Memory B cell (primary cell): Measurements from ENCODE around the gene SERINC4.
A peak's percentile ranks its signal among the peaks of the same experiment; 100 is the strongest.
"Not testable (repeated sequence)": the region's sequence is repeated elsewhere in the genome, so short reads cannot be mapped to it uniquely, and the experiment has no call there.

Experiments used
- ATAC-seq: fragments of 150-1000 bp; cut with Tn5 transposase; 2 replicates; pipeline ENCODE4 v1.10.0; 2021; ENCODE audit warnings: low read depth, mild to moderate bottlenecking, moderate library complexity
- DNase-seq, 2 donors: peaks; one replicate each; pipeline ENCODE4 v3.0.0; 2022; ENCODE audit warnings: low spot score in 2 of 2
- H3K27ac Mint-ChIP-seq: one replicate; pipeline ENCODE4 v1.8.0; 2022; ENCODE audit warnings: mild to moderate bottlenecking, moderate library complexity, mixed read lengths
- H3K27me3 Mint-ChIP-seq: one replicate; pipeline ENCODE4 v1.8.0; 2022; ENCODE audit warnings: mixed read lengths
- H3K36me3 Mint-ChIP-seq: one replicate; pipeline ENCODE4 v1.8.0; 2022; ENCODE audit warnings: mild to moderate bottlenecking, mixed read lengths
- H3K4me1 Mint-ChIP-seq: one replicate; pipeline ENCODE4 v1.8.0; 2022; ENCODE audit warnings: mixed read lengths
- H3K4me3 Mint-ChIP-seq: one replicate; pipeline ENCODE4 v1.8.0; 2022; ENCODE audit warnings: mild to moderate bottlenecking, moderate library complexity, mixed read lengths
- H3K9me3 Mint-ChIP-seq: one replicate; pipeline ENCODE4 v1.8.0; 2022; ENCODE audit warnings: mixed read lengths

Gene SERINC4

DNA sequence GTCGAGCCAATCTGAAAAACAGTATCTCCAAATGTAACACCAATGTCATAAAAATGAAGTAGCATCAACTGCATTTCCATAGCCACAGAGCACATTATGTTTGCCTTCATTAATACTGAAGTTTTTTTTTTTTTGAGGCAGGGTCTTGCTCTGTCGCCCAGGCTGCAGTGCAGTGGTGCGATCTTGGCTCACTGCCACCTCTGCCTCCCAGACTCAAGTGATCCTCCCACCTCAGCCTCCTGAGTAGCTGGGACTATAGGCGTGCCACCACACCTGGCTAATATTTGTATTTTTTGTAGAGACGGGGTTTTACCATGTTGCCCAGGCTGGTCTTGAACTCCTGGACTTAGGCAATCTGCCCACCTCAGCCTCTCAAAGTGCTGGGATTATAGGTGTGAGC is 15.0 kb upstream of the SERINC4 start:
- H3K9me3 Mint-ChIP-seq, H3K27me3 Mint-ChIP-seq, DNase-seq, H3K4me1 Mint-ChIP-seq, H3K4me3 Mint-ChIP-seq, ATAC-seq: not testable (repeated sequence)
- peak overlapping the region; percentile 45 for H3K27ac Mint-ChIP-seq
- H3K36me3 Mint-ChIP-seq: peaks cover 21% of the 10 kb centered on the region

DNA sequence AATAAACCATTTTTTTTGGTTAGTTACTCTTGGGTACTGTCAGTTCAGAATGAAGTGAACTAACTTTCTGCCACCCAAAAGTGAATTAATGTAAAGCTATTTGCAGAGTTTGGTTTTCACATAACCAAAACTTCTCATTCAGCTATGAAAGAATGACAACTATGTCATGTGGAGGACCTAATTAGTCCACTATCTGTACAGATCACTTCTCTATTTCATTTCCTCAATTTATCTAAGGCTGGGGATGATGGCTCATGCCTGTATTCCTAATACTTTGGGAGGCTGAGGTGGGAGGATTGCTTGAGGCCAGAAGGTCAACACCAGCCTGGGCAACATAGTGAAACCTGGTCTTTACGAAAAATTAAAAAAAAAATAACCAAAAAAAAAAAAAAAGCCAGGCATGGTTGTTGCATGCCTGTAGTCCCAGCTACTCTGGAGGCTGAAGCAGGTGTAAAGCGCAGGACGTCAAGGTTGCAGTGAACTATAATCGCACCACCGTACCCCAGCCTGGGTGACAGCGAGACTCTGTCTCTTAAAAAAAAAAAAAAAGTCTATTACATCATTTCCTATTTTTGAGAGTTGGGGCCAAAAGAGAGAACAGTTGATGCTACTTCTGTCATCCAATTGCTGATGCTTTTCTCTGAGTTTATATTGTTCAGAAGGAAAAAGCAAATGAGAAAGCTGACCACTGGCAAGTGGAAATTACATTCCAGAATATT is 9.1 kb upstream of the SERINC4 start:
- Mint-ChIP-seq H3K27ac (peak overlapping the region; percentile 95), H3K36me3 (peaks cover 25% of the 10 kb centered on the region), H3K4me1 (peaks cover 11% of the 10 kb centered on the region), H3K27me3 (no peaks in the 10 kb centered on the region), H3K4me3 (peak overlapping the region; percentile 60), H3K9me3 (no peaks in the 10 kb centered on the region)
- peak; percentile 91 for ATAC-seq
- DNase-seq: peak in 1 of 2 donors; percentile 52

DNA sequence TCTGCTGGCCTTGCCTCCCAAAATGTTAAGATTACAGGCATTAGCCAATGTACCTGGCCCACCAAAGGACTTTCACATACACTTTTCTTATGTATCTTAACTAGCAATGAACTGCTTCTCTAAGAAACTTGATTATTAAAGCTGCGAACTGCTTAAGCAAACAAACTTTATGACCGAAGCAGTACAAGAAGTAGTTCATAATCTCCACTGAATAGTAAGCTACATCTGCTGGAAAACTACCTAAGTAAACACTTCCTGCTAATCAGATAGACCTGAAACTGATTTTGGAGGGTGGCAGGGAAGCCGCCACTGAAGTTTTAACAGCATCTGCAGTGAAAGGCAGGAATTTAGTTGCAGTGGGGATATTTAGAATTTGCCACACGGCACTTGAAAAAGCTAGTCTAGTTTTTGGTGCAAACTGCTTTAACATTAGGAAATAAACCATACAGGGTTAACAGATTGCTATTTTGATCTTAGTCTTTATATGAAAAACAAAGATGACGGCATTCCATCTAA is 8.5 kb upstream of the SERINC4 start:
- Mint-ChIP-seq H3K9me3 (no peaks in the 10 kb centered on the region), H3K36me3 (peaks cover 25% of the 10 kb centered on the region), H3K4me1 (peaks cover 11% of the 10 kb centered on the region), H3K27me3 (no peaks in the 10 kb centered on the region), H3K4me3 (no peak overlapping the region), H3K27ac (peak overlapping the region; percentile 95)
- DNase-seq (no peak), ATAC-seq (no peak)

DNA sequence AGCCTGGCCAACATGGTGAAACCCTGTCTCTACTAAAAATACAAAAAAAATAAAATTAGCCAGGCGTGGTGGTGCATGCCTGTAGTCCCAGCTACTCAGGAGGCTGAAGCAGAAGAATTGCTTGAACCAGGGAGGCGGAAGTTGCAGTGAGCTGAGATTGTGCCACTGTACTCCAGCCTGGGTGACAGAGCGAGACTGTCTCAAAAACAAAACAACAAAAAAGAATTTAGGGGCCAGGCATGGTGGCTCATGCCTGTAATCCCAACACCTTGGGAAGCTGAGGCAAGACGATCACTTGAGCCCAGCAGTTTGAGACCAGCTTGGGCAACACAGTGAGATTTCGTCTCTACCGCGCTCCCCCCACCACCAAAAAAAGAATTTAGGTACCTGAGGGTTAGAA is 2.7 kb upstream of the SERINC4 start:
- H3K27ac Mint-ChIP-seq, H3K27me3 Mint-ChIP-seq, H3K4me3 Mint-ChIP-seq, ATAC-seq, H3K9me3 Mint-ChIP-seq, DNase-seq: not testable (repeated sequence)
- Mint-ChIP-seq H3K4me1 (peaks cover 26% of the 10 kb centered on the region), H3K36me3 (peaks cover 29% of the 10 kb centered on the region)

DNA sequence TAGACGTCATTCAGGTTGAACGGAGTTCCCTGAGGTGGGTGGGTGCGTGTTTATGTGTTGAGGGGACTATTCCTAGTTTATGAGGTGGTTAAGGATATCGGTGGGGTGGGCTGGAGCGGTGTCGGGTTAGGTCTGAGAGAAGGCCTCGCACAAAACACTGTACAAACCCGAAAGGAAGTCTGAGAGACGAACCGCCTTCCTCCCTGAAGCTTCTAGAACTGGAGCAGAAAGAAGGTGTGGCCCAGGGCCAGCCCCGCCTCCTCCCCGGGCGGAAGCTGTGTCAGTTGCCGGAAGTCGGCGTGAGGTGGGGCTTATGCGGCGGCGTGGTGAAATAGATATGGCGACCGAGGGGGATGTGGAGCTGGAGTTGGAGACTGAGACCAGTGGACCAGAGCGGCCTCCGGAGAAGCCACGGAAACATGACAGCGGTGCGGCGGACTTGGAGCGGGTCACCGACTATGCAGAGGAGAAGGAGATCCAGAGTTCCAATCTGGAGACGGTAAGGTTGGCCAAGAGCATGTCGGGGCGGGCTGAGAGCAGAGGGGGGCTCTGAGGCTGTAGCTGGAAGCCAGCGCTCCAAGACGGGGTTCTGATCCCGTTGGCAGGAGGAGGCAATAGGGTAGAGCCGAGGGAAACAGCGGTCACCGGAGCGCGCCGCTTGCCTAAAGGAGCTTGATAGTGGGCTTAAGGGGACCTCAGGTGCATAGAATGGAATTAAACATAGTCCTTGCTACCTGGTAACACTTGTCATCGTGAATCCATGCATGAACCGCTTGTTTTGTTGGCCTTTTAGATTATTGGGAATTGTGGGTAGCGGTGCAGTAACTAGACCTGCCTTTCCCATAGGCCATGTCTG is 494 bp upstream of the SERINC4 start, which contains the start of gene HYPK:
TSS of gene HYPK (plus strand) at position 314 of the 856 bp plus-strand sequence. CDS start at position 338, 24 bp downstream.
- Mint-ChIP-seq H3K9me3 (no peaks in the 10 kb centered on the region), H3K27me3 (no peaks in the 10 kb centered on the region), H3K27ac (peak within 1 kb of the TSS; percentile 98), H3K36me3 (peaks cover 23% of the 10 kb centered on the region), H3K4me3 (peak within 1 kb of the TSS; percentile 100), H3K4me1 (peaks cover 30% of the 10 kb centered on the region)
- DNase-seq: peak; percentile 78 to 82
- ATAC-seq: peak; percentile 100

DNA sequence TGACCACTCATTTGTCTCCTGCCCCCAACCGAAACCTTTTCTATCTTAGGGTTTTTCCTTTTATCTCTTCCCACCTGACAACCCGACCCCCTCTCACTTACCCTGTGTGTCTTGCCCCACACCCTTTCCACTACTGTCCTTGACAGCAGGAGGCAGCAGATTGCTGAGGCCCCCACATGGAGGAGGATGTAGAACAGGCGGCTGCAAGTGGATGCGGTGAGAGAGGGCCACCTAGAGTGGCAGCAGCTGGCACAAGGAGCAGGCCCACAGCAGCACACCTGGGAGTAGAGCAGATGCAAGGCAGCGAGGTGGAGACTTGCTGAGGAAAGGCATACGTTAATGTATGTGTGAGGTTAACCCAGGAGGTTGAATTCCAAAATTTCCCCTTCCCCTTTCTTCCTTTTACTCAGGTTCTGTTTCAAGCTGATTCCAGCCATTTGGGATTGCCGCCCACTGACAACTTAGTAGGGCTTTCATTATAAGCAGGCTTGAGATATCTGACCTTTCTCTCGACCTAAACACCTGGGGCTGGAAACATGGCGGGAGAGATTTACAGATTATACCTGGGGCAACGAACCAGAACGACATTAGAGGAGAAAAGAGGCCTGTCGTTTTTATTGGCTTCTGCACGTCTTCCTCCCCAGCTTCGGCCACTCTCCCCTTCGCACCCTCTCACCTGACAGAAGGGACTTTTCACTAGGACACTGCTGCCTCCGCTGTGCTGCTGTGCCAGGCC is 643 bp downstream of the SERINC4 start:
- H3K27me3 Mint-ChIP-seq: no peaks in the 10 kb centered on the region

DNA sequence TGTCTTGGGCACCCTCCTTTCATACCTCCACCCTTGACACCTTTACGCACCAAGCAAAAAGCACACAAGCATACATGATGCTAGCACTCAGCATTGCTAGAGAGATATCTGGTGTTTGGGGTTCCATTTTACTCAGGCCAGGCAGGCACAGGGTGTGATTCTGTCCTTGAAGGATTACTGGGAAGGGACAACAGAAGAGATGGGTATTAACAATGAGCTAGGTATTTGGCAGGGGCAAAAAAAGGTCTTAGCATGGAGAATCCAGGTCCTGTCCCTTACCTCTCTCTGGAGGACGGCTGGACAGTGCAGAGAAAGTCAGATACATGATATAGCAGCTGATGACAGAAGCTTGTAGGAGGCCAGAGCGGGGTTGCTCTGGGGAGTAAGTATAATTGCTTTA is 3.5 kb downstream of the SERINC4 start:
- ATAC-seq (no peak), DNase-seq (no peak)
- no peak overlapping the region for H3K27ac Mint-ChIP-seq

More for the DNA sequence above, 643 bp downstream of the SERINC4 start:
- peaks cover 31% of the 10 kb centered on the region for H3K36me3 Mint-ChIP-seq
- no peak for DNase-seq
- H3K4me1 Mint-ChIP-seq: peaks cover 34% of the 10 kb centered on the region
- no peak for ATAC-seq
- H3K27ac Mint-ChIP-seq: peak overlapping the region; percentile 17
- H3K9me3 Mint-ChIP-seq: no peaks in the 10 kb centered on the region
- H3K4me3 Mint-ChIP-seq: peak overlapping the region; percentile 24

DNA sequence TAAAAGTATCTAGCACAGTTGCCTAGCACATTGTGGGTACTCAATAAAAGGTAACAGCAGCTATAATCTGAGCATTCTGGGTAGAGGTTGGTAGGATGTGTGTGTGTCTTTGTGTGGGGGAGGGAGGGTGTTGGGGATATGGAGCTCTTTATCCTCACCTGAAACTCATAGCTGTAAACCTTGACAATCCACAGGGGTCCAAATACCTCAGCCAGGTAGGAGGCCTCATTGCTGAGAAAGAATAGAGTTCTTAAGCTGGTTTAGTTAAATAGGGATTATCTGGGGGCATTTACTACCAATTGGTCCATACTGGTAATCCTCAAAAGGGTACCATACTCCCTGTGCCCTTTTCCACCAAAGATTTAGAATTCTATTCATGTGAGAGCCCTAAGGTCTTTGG is 4.0 kb downstream of the SERINC4 start:
- H3K4me3 Mint-ChIP-seq: no peak overlapping the region
- H3K27me3 Mint-ChIP-seq: no peaks in the 10 kb centered on the region
- ATAC-seq (no peak), DNase-seq (no peak)
- no peak overlapping the region for H3K27ac Mint-ChIP-seq
- H3K36me3 Mint-ChIP-seq: peaks cover 40% of the 10 kb centered on the region
- H3K4me1 Mint-ChIP-seq: peaks cover 42% of the 10 kb centered on the region
- no peaks in the 10 kb centered on the region for H3K9me3 Mint-ChIP-seq

More for the DNA sequence above, 3.5 kb downstream of the SERINC4 start:
- Mint-ChIP-seq H3K27me3 (no peaks in the 10 kb centered on the region), H3K36me3 (peaks cover 40% of the 10 kb centered on the region), H3K4me1 (peaks cover 45% of the 10 kb centered on the region), H3K4me3 (no peak overlapping the region), H3K9me3 (no peaks in the 10 kb centered on the region)

DNA sequence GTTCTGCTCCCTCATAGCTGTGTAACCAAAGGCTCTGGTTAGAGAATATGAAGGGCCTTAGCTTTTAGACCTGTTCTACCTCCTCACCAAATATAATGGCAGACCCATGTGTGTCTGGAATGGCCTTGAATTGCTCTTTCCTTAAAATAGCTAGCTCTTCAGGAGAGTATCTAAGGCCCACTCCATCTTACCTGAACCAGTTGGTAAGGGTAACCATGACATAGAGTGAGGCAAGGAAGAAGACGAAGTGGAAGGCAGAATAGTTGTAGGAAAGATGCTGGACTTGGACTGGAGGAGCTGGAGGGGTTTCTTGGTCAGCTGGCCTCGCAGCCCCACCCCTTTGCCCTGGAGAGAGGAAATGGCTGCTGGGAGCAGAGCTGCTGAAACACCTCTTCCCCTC is 4.8 kb downstream of the SERINC4 start:
- Mint-ChIP-seq H3K4me1 (peaks cover 36% of the 10 kb centered on the region), H3K9me3 (no peaks in the 10 kb centered on the region), H3K27me3 (no peaks in the 10 kb centered on the region), H3K4me3 (no peak overlapping the region), H3K36me3 (peaks cover 36% of the 10 kb centered on the region), H3K27ac (no peak overlapping the region)
- ATAC-seq (no peak), DNase-seq (no peak)

DNA sequence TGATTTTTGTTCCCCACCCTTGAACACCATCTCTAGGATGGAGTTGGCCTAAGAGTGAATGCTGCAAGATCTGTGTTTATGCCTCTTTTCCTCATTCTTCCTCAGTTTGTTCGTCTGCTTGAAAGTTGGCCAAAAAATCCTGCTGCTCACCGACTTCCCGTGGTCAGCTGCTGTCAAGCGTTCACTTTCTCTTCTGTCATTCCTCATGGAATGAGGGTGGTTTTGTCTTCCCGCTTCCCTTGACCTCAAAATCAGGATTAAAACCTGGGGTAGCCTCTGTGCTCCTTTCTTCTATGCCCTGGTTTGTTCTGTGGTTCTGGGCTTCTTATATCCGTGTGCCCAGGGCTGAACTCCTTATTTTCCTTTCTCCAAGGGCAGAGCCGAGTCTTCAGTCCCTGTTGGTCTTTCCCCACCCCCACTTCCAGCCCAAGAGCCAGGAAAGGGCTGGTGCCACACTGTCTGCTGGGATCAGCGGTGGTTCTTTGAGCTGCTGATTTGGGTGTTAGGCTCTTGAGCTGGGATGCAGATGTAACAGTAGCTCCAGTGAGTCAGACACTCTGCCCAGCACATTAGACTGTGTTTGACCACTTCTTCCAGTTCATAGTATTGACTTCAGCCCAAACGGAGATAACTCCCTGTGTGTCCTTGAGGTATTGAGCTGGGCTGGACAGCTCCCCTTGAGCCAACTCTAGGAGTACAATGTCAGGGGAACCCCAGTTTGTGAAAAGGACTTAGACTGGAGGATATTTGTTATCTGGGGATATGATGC is 5.6 kb downstream of the SERINC4 start:
- H3K4me1 Mint-ChIP-seq: peaks cover 32% of the 10 kb centered on the region
- peaks cover 33% of the 10 kb centered on the region for H3K36me3 Mint-ChIP-seq
- H3K9me3 Mint-ChIP-seq: no peaks in the 10 kb centered on the region
- H3K4me3 Mint-ChIP-seq: peak overlapping the region; percentile 49
- DNase-seq (no peak), ATAC-seq (no peak)
- peak overlapping the region; percentile 42 for H3K27ac Mint-ChIP-seq
- no peaks in the 10 kb centered on the region for H3K27me3 Mint-ChIP-seq

DNA sequence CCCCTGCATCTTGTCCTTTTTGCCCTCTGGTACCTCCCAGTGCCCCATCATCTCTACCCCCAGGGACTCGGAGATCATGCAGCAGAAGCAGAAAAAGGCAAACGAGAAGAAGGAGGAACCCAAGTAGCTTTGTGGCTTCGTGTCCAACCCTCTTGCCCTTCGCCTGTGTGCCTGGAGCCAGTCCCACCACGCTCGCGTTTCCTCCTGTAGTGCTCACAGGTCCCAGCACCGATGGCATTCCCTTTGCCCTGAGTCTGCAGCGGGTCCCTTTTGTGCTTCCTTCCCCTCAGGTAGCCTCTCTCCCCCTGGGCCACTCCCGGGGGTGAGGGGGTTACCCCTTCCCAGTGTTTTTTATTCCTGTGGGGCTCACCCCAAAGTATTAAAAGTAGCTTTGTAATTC is 6.4 kb downstream of the SERINC4 start:
- Mint-ChIP-seq H3K27ac (peak overlapping the region; percentile 96), H3K27me3 (no peaks in the 10 kb centered on the region), H3K4me1 (peaks cover 30% of the 10 kb centered on the region), H3K4me3 (peak overlapping the region; percentile 95), H3K9me3 (no peaks in the 10 kb centered on the region), H3K36me3 (peaks cover 26% of the 10 kb centered on the region)
- no peak for DNase-seq
- ATAC-seq: no peak

DNA sequence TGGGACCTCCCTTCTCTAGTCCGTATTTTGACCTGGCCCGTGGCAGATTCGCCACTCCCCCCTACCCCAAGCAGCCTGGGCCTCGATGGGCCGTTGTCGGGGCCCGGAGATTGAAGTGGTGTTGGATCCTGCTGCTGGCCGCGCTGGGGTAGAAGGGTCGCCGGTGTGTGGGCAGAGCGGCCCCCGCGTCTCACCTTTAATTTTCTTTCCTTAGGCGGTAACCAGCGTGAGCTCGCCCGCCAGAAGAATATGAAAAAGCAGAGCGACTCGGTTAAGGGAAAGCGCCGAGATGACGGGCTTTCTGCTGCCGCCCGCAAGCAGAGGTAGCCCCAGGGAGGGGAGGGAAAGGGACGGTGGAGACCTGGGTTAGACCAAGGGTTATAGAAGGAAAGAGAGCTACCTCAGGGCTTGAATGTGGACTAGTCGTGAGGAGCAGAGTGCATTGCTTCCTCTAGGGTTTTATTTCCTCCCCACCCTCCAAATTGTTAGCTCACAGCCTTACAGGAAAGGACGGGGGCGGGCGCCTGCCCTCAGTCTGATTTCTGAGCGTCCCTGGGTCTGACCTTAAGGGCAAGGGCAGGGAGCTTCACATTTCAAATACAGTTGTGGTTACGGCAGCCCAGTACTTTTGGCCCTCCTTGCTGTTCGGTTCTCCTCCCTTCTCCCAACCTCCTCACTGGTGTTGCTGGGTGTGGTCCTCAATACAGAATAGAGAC is 7.1 kb downstream of the SERINC4 start:
- H3K4me1 Mint-ChIP-seq: peaks cover 30% of the 10 kb centered on the region
- no peaks in the 10 kb centered on the region for H3K27me3 Mint-ChIP-seq
- DNase-seq (no peak), ATAC-seq (no peak)
- H3K27ac Mint-ChIP-seq: peak overlapping the region; percentile 96
- H3K4me3 Mint-ChIP-seq: peak overlapping the region; percentile 95
- H3K36me3 Mint-ChIP-seq: peaks cover 23% of the 10 kb centered on the region
- no peaks in the 10 kb centered on the region for H3K9me3 Mint-ChIP-seq
